Endothelial cell (in vitro differentiated cells): ENCODE data around the gene LUZP2. TPM values are rescaled to one million over a fixed set of nuclear protein-coding genes. Genes with fewer than 3 reads are reported as not detected.

ENCODE experiments used
- DNase-seq: peaks from one replicate; pipeline ENCODE4 v3.0.0; 2021; ENCODE audit warnings: low spot score
- H3K27ac Mint-ChIP-seq: one replicate; pipeline ENCODE4 v1.8.0; 2021; ENCODE audit warnings: mixed read lengths, inconsistent platforms; ENCODE audit not compliant: unreplicated experiment
- H3K27me3 Mint-ChIP-seq: one replicate; pipeline ENCODE4 v1.8.0; 2021; ENCODE audit warnings: mild to moderate bottlenecking, moderate library complexity, mixed read lengths, inconsistent platforms; ENCODE audit not compliant: unreplicated experiment
- H3K36me3 Mint-ChIP-seq: one replicate; pipeline ENCODE4 v1.8.0; 2021; ENCODE audit warnings: mild to moderate bottlenecking, low read depth, mixed read lengths, inconsistent platforms; ENCODE audit not compliant: unreplicated experiment
- H3K4me1 Mint-ChIP-seq: one replicate; pipeline ENCODE4 v1.8.0; 2021; ENCODE audit warnings: mild to moderate bottlenecking, mixed read lengths, inconsistent platforms; ENCODE audit not compliant: unreplicated experiment
- H3K4me3 Mint-ChIP-seq: one replicate; pipeline ENCODE4 v1.8.0; 2021; ENCODE audit warnings: mild to moderate bottlenecking, mixed read lengths, inconsistent platforms; ENCODE audit not compliant: unreplicated experiment
- H3K9me3 Mint-ChIP-seq: one replicate; pipeline ENCODE4 v1.8.0; 2021; ENCODE audit warnings: mixed read lengths, inconsistent platforms; ENCODE audit not compliant: unreplicated experiment
- CTCF ChIP-seq: fragments of 200-600 bp; sonication (generic); IDR thresholded peaks from one replicate; pipeline ENCODE4 v1.5.0; 2021; ENCODE audit warnings: antibody characterized with exemption; ENCODE audit not compliant: unreplicated experiment
- total RNA-seq: library from RNA; stranded (reverse); fragmentation: NEBNext Ultra II Directional; extraction: Animal tissue kit (Norgen Biotek cat#: 25700); gene quantifications from one replicate; pipeline ENCODE4 v1.2.1, GENCODE V29; 2021; ENCODE audit not compliant: unreplicated experiment

LUZP2 gene
- total RNA-seq, 1 donor from 2014 or later: 0.10 TPM

DNA sequence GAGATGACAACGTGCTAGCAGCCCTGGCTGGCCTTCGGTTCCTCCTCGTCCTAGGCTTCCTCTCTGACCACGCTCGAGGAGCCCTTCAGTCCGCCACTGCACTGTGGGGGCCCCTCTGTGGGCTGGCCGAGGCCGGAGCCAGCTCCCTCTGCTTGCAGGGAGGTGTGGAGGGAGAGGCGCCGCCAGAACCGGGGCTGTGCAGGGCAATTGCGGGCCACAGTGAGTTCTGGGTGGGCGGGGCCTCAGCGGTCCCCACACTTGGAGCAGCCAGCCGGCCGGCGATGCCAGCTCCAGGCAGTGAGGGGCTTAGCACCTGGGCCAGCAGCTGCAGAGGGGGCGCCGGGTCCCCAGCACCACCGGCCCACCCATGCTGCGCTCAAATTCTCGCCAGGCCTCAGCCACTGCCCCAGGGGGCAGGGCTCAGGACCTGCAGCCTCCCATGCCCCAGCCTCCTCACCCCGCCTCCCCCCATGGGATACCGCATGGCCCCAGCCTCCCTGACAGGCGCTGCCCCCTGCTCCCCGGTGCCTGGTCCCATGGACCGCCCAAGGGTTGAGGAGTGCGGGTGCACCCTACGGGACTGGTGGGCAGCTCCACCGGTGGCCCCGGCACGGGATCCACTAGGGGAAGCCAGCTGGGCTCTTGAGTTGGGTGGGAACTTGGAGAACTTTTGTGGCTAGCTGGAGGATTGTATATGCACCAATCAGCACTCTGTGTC is 399.4 kb downstream of the LUZP2 start:
- Mint-ChIP-seq H3K4me3 (no peak overlapping the region), H3K36me3 (no peaks in the 10 kb centered on the region), H3K9me3 (no peaks in the 10 kb centered on the region), H3K27ac (no peak overlapping the region), H3K4me1 (no peaks in the 10 kb centered on the region), H3K27me3 (no peaks in the 10 kb centered on the region)
- TF ChIP-seq CTCF: no peak
- no peak for DNase-seq

DNA sequence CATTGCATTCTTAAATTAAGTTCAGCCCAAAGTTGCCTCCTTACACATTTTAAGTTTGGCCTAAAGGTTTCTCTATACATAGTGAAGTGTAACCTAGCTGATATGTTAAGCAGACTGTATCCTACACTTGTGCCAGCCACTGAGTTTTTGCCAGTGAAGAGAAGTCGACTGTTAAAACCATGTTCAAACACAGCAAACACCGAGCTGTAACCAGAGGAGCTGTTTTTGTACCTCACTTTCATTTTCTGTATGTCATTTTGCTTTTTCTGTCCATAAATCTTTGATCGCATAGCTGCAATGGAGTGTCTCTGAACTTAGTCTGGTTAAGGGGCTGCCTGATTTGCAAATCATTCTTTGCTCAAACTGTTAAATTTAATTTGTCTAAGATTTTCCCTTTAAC is 403.7 kb downstream of the LUZP2 start:
- H3K4me3 Mint-ChIP-seq: no peak overlapping the region
- TF ChIP-seq CTCF: no peak
- H3K4me1 Mint-ChIP-seq: no peaks in the 10 kb centered on the region
- no peak for DNase-seq
- no peaks in the 10 kb centered on the region for H3K27me3 Mint-ChIP-seq
- no peak overlapping the region for H3K27ac Mint-ChIP-seq
- H3K36me3 Mint-ChIP-seq: no peaks in the 10 kb centered on the region
- H3K9me3 Mint-ChIP-seq: no peaks in the 10 kb centered on the region

- no peak for TF ChIP-seq CTCF
- DNase-seq: no peak
- no peaks in the 10 kb centered on the region for H3K36me3 Mint-ChIP-seq
- no peak overlapping the region for H3K4me3 Mint-ChIP-seq
- no peaks in the 10 kb centered on the region for H3K9me3 Mint-ChIP-seq
- no peaks in the 10 kb centered on the region for H3K27me3 Mint-ChIP-seq
- no peaks in the 10 kb centered on the region for H3K4me1 Mint-ChIP-seq
- H3K27ac Mint-ChIP-seq: no peak overlapping the region
Observed at GRCh38 chr11:24900960-24901549, 404.2 kb downstream of the LUZP2 start.

DNA sequence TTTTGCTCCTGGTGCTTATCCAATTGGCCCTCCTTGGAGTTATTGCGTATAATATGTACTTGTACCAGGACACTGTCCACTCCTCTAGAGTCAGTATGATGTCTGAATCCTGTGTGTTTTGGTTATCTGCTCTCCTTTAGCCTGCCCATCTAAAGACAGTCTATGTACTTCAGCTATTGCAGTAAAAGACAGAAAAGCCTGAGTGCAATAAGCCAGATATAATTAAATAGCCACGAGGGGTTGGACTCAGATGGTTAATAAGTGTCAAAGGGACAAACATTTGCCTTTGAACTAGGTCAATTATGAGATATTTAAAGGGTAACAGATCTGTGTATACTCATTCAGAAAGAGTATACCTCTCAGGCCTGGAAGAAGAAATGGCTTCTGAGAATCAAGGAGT is 406.7 kb downstream of the LUZP2 start:
- Mint-ChIP-seq H3K27me3 (no peaks in the 10 kb centered on the region), H3K27ac (no peak overlapping the region), H3K4me1 (peaks cover 10% of the 10 kb centered on the region), H3K36me3 (no peaks in the 10 kb centered on the region), H3K9me3 (no peaks in the 10 kb centered on the region), H3K4me3 (no peak overlapping the region)
- DNase-seq: no peak
- TF ChIP-seq CTCF: no peak

DNA sequence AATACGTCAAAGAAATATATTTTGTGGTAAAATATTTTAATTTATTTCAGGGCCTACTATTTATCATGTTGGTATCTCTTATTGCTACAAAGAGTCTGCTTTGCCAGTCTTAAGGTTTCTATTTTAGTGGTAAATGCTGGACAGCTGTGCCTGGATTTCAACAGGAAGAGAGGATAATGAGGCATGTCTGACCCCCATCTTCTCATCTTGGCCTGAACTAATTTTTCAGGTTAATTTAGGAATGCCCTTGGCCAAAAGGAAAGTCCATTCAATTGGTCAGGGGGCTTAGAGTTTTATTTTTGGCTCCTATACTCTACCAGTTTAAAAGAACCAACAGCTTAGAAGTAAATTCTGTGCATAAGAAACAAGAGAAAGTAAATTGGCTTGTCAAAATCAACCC is 428.2 kb downstream of the LUZP2 start:
- Mint-ChIP-seq H3K4me3 (no peak overlapping the region), H3K27ac (no peak overlapping the region), H3K9me3 (no peaks in the 10 kb centered on the region)

More for the DNA sequence above, 428.2 kb downstream of the LUZP2 start:
- no peak for TF ChIP-seq CTCF
- Mint-ChIP-seq H3K36me3 (no peaks in the 10 kb centered on the region), H3K4me1 (no peaks in the 10 kb centered on the region), H3K27me3 (no peaks in the 10 kb centered on the region)
- DNase-seq: no peak
